Choroid plexus epithelial cell (primary cell): ENCODE measurements around the gene HADH.

Experiments used
- DNase-seq: peaks from one replicate; pipeline ENCODE4 v3.0.0-alpha.2; 2010; ENCODE audit warnings: low read depth
- H3K4me3 ChIP-seq: 2 replicates; pipeline ENCODE4 v1.5.1; 2011; ENCODE audit warnings: low read depth, mild to moderate bottlenecking, control low read depth, low read length, moderate library complexity
- CTCF ChIP-seq: conservative IDR thresholded peaks from 2 replicates; pipeline ENCODE4 v1.5.1; 2011; ENCODE audit warnings: low read depth, mild to moderate bottlenecking, control low read depth, inconsistent platforms, low read length, moderate library complexity

Gene HADH

GRCh38 chr4:108030332-108030731 lies 40.6 kb downstream of the HADH start:
- TF ChIP-seq CTCF, result peak; percentile 75
- DNase-seq, result peak; percentile 89
- no peak overlapping the region for H3K4me3 ChIP-seq

GRCh38 chr4:108031427-108032083 lies 41.9 kb downstream of the HADH start:
- DNase-seq, result no peak
- no peak overlapping the region for H3K4me3 ChIP-seq
- TF ChIP-seq CTCF, result no peak

- TF ChIP-seq CTCF, result no peak
Observed at GRCh38 chr4:108033348-108033747, 43.7 kb downstream of the HADH start.

GRCh38 chr4:108034565-108034964 lies 44.9 kb downstream of the HADH start:
- no peak for TF ChIP-seq CTCF
- no peak overlapping the region for H3K4me3 ChIP-seq
- no peak for DNase-seq

More at GRCh38 chr4:108033348-108033747, 43.7 kb downstream of the HADH start:
- H3K4me3 ChIP-seq, result no peak overlapping the region
- DNase-seq, result no peak

GRCh38 chr4:108035691-108036090 lies 46.0 kb downstream of the HADH start:
- no peak overlapping the region for H3K4me3 ChIP-seq
- TF ChIP-seq CTCF, result no peak
- no peak for DNase-seq

GRCh38 chr4:108036213-108036612 lies 46.5 kb downstream of the HADH start:
- DNase-seq, result no peak
- no peak overlapping the region for H3K4me3 ChIP-seq
- no peak for TF ChIP-seq CTCF

- TF ChIP-seq CTCF, result no peak
- DNase-seq, result no peak
- H3K4me3 ChIP-seq, result no peak overlapping the region
Observed at GRCh38 chr4:108037884-108038283, 48.2 kb downstream of the HADH start.
